BLaER1 treated with 17β-estradiol and CSF1 and Interleukin-3, amounts not matched to agents 10 nM and 100 nM (cell line): ENCODE data around the gene SRL.

Experiments
- H3K27ac ChIP-seq, 11 experiments: shearing (Covaris generic); formaldehyde crosslinking; 2 replicates each; pipeline ENCODE4 v1.8.1; 2022
- H3K27me3 ChIP-seq, 11 experiments: shearing (Covaris generic); formaldehyde crosslinking; 2 replicates each; pipeline ENCODE4 v1.8.1; 2022
- H3K36me3 ChIP-seq, 11 experiments: shearing (Covaris generic); formaldehyde crosslinking; 2 replicates each; pipeline ENCODE4 v1.8.1; 2022
- H3K4me1 ChIP-seq, 10 experiments: shearing (Covaris generic); formaldehyde crosslinking; 2 replicates each; pipeline ENCODE4 v1.8.1; 2022
- H3K4me2 ChIP-seq, 11 experiments: shearing (Covaris generic); formaldehyde crosslinking; 2 replicates each; pipeline ENCODE4 v1.8.1; 2022
- H3K4me3 ChIP-seq, 10 experiments: shearing (Covaris generic); formaldehyde crosslinking; 2 replicates each; pipeline ENCODE4 v1.8.1; 2022
- H3K9ac ChIP-seq, 11 experiments: shearing (Covaris generic); formaldehyde crosslinking; 2 replicates each; pipeline ENCODE4 v1.8.1; 2022
- H3K9me3 ChIP-seq, 11 experiments: shearing (Covaris generic); formaldehyde crosslinking; replicated peaks in 1 of 11; 2 replicates each; pipeline ENCODE4 v1.8.1; 2022
- H4K20me1 ChIP-seq, 11 experiments: shearing (Covaris generic); formaldehyde crosslinking; 2 replicates each; pipeline ENCODE4 v1.8.1; 2022
- Cebpa-rat ChIP-seq, 11 experiments: shearing (Covaris generic); IDR thresholded peaks; 2 replicates each; pipeline ENCODE4 v1.8.1; 2022

The SRL gene

DNA sequence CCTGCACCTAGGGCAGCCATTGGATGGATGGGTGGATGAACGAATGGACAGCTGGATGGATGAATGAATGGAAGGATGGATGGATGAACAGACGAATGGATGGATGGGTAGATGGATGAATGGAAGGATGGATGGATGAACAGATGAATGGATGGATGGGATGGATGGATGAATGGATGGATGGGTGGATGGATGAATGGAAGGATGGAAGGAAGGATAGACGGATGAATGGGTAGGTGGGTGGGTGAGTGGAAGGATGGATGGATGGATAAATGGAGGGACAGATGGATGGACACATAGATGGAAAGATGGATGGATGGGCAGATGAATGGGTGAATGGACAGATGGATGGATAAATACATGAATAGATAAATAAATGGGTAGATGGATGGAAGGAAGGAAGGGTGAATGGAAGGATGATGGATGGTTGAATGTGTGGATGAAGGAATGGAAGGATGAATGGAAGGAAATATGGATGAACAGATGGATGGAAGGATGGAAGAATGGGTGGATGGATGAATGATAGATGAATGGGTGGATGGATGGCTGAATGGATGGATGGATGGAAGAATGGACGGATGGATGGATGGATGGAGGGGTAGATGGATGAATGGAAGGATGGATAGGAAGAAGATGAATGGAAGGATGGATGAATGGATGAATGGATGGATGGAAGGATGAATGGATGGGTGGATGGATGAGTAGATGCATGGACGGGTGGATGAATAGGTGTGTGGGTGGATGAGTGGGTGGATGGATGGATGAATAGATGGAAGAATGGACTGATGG is 15.4 kb downstream of the SRL start:
- H3K36me3 ChIP-seq, result no peaks in the 10 kb centered on the region
- H3K27me3 ChIP-seq, result no peaks in the 10 kb centered on the region
- TF ChIP-seq Cebpa-rat (IDR thresholded peaks at IDR 0.05), result no peak
- peaks cover 0 to 23% (median 5%) of the 10 kb centered on the region in 11 experiments; a peak in 9 of 22 replicates for H3K9me3 ChIP-seq
- no peak overlapping the region for H3K27ac ChIP-seq
- H3K4me3 ChIP-seq, result no peak overlapping the region
- no peak overlapping the region for H3K4me2 ChIP-seq
- no peaks in the 10 kb centered on the region for H4K20me1 ChIP-seq
- peaks cover 0 to 5% (median 2%) of the 10 kb centered on the region in 10 experiments; a peak in 7 of 20 replicates for H3K4me1 ChIP-seq
- H3K9ac ChIP-seq, result no peak overlapping the region

DNA sequence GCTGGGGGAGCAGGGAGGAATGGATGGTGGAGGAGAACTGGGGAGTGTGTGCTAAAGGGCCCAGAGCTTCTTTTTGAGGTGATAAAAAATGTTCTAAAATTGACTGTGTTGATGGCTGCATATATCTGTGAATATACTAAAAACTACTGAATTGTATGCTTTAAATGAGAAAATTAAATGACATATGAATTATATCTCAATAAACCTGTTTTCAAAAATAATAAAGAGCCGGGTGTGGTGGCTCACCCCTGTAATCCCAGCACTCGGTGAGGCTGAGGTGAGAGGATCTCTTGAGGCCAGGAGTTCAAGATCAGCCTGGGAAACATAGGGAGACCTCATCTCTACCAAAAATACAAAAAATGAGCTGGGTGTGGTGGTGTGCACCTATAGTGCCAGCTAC is 16.8 kb downstream of the SRL start:
- Histone ChIP-seq H3K4me3 (no peak overlapping the region), H3K27me3 (no peaks in the 10 kb centered on the region), H3K36me3 (no peaks in the 10 kb centered on the region), H3K27ac (no peak overlapping the region), H3K9ac (no peak overlapping the region), H3K4me1 (no peaks in the 10 kb centered on the region), H3K9me3 (peaks cover 0 to 23% (median 5%) of the 10 kb centered on the region in 11 experiments; a peak in 9 of 22 replicates), H3K4me2 (no peak overlapping the region), H4K20me1 (no peaks in the 10 kb centered on the region)
- no peak for TF ChIP-seq Cebpa-rat (IDR thresholded peaks at IDR 0.05)

DNA sequence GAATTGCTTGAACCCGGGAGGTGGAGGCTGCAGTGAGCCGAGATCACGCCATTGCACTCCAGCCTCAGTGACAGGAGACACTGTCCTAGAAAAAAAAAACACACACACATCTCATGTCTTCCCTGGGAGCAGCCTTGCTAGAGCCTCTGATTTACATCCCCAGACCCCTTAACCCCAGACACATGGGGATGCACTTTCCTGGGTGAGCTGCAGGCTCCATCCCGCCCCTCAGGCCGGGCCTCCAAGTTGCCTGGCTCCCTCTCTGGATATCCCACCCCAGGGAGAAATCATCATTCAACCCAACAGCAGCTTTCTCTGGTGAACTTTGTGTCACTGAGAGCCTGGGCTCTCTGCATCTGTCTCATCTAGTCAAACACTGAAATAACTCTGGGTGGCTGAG is 21.5 kb downstream of the SRL start:
- no peaks in the 10 kb centered on the region for H3K4me1 ChIP-seq
- no peak overlapping the region for H3K9ac ChIP-seq
- no peaks in the 10 kb centered on the region for H3K27me3 ChIP-seq
- no peak overlapping the region for H3K4me2 ChIP-seq
- H3K4me3 ChIP-seq, result no peak overlapping the region
- H4K20me1 ChIP-seq, result no peaks in the 10 kb centered on the region; a peak in 1 of 22 replicates
- H3K9me3 ChIP-seq, result no peaks in the 10 kb centered on the region
- H3K27ac ChIP-seq, result no peak overlapping the region
- no peak for TF ChIP-seq Cebpa-rat (IDR thresholded peaks at IDR 0.05)
- H3K36me3 ChIP-seq, result no peaks in the 10 kb centered on the region

DNA sequence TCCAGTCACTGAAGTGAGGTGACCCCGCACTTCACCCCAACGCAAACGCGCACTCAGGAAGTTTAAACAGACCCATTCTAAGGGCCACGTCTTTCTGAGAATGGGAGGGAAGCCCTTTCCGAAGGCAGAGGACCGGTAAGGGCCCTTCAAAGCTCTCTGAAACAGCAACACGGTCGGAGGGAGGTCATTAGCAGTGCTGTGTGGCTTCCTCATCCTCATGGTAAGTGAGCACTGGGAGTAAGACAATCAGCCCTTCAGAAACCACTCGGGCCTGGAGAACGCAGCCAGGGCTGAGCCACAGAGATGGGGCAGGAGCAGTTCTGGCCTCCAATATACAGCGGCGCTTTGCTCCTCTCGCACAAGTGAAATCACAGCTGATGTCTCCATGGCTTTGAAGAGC is 23.7 kb downstream of the SRL start:
- no peak for TF ChIP-seq Cebpa-rat (IDR thresholded peaks at IDR 0.05)
- peaks cover 0 to 11% (median 0%) of the 10 kb centered on the region in 10 experiments; a peak in 2 of 20 replicates for H3K4me1 ChIP-seq
- H3K27me3 ChIP-seq, result no peaks in the 10 kb centered on the region
- H3K9me3 ChIP-seq, result no peaks in the 10 kb centered on the region
- H3K4me3 ChIP-seq, result no peak overlapping the region
- no peak overlapping the region for H3K9ac ChIP-seq
- no peak overlapping the region for H3K27ac ChIP-seq
- no peaks in the 10 kb centered on the region for H3K36me3 ChIP-seq
- no peak overlapping the region for H3K4me2 ChIP-seq
- H4K20me1 ChIP-seq, result no peaks in the 10 kb centered on the region; a peak in 1 of 22 replicates

DNA sequence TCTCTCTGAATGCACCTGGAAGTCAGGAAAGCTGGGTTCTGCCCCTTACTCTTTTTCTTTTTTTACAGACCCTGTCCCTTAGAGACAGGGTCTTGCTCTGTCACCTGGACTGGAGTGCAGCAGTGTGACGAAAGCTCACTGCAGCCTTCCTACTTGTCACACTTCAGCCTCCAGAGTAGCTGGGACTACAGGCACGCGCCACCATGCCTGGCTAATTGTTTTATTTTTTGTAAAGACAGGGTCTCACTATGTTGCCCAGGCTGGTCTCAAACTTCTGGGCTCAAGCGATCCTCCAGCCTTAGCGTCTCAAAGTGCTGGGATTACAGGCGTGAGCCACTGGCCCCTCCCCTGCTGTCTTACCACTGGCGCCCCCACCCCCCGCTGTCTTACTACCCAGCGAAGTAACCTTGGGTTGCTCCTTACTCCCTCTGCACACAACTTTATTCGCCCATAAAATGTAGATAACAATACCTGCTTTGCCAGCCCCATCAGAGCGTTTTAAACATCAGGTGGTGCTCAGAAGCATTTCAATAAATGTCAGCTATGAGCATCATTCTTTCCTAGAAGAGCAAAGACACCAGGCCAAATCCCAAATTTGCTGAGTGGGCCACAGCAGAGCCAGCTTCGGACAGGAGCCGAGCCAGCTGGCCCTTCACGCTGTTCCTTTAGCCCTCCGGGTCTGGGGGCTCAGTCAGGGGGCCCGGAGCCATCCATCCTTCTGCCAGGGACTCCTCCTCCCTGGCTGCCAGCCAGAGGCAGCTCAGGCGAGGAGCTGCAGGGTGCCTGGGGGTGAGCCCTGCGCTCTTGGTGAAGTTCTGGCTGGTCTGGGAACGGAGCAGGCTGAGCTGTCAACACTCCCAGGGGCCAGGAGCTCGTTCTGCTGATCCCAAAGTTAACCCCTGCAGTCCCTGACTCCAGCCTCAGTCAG is 24.4 kb downstream of the SRL start:
- Histone ChIP-seq H3K27ac (no peak overlapping the region), H3K27me3 (no peaks in the 10 kb centered on the region), H3K9ac (no peak overlapping the region), H3K36me3 (no peaks in the 10 kb centered on the region), H3K4me2 (no peak overlapping the region), H4K20me1 (no peaks in the 10 kb centered on the region; a peak in 1 of 22 replicates), H3K4me3 (no peak overlapping the region), H3K4me1 (peaks cover 0 to 16% (median 0%) of the 10 kb centered on the region in 10 experiments; a peak in 3 of 20 replicates), H3K9me3 (no peaks in the 10 kb centered on the region)
- TF ChIP-seq Cebpa-rat (IDR thresholded peaks at IDR 0.05), result no peak

DNA sequence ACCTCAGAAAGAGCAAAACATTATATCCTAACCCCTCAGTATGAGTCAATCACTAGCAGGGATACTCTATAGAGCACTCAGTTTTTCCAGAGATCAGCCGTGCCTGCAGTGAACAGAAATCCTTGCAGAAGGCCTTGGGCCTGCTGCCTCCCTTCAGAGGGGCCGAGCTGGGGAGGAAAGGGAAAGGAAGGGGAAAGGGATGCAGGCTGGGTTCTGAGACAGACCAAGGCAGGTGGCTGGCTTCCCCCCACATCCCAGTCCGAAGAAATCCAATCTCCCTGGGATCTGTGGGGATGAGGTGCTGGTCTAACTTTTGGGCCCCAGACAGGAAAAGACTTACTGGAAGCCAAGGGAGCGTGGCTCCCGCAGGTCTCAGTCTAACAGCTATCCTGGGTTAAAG is 25.3 kb downstream of the SRL start:
- no peak overlapping the region for H3K4me3 ChIP-seq
- H3K4me2 ChIP-seq, result no peak overlapping the region
- no peaks in the 10 kb centered on the region; a peak in 1 of 22 replicates for H4K20me1 ChIP-seq
- no peak overlapping the region for H3K27ac ChIP-seq
- peaks cover 0 to 16% (median 2%) of the 10 kb centered on the region in 10 experiments; a peak in 6 of 20 replicates for H3K4me1 ChIP-seq
- no peaks in the 10 kb centered on the region for H3K36me3 ChIP-seq
- no peaks in the 10 kb centered on the region for H3K9me3 ChIP-seq
- H3K27me3 ChIP-seq, result no peaks in the 10 kb centered on the region
- H3K9ac ChIP-seq, result no peak overlapping the region
- TF ChIP-seq Cebpa-rat (IDR thresholded peaks at IDR 0.05), result no peak

DNA sequence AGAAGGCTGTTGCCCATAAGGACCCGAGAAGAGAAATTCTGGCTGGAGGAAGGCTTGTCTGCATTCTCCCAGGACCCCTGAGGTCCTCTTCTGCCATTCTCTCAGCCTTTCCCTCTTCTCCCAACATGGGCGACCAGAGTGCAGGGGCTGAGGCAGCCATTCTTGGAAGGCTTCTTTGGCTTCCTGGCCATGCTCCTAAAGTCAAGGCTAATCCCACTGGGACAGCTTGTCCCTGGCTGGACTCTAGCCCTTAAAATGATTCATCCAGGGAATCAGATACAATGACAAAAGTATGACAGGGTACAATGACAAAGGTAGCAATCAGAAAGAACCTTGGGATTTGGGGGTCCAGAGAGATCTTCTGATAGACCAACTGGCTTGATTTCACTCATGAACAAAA is 26.8 kb downstream of the SRL start:
- Histone ChIP-seq H3K4me2 (no peak overlapping the region), H3K27ac (no peak overlapping the region), H3K36me3 (no peaks in the 10 kb centered on the region)

DNA sequence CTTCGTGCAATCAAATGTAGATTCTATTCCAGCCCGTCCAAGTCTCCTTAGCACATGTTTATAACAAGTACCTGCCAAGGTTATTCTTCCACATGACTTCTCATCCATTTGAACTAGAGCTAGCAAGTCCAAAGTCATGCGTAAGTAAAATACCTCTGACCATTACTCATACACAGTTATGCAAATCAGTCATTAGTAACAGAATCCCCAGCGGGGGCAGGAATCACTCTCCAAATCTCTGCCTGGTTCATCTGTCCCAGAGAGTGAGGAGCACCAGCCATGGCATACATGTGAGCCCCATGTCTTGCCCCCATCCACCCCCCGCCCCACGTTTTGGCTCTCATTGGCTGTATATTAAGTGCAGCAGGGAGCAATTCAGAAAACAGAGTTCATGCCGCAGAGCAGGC is 27.7 kb downstream of the SRL start:
- Histone ChIP-seq H3K9me3 (no peaks in the 10 kb centered on the region), H3K4me1 (peaks cover 0 to 16% (median 2%) of the 10 kb centered on the region in 10 experiments; a peak in 6 of 20 replicates), H3K27me3 (no peaks in the 10 kb centered on the region), H3K4me2 (no peak overlapping the region; a peak in 1 of 22 replicates), H3K36me3 (no peaks in the 10 kb centered on the region), H3K9ac (no peak overlapping the region), H3K27ac (no peak overlapping the region), H3K4me3 (no peak overlapping the region), H4K20me1 (no peaks in the 10 kb centered on the region; a peak in 1 of 22 replicates)
- TF ChIP-seq Cebpa-rat (IDR thresholded peaks at IDR 0.05), result no peak

More for the DNA sequence above, 26.8 kb downstream of the SRL start:
- Histone ChIP-seq H3K27me3 (no peaks in the 10 kb centered on the region), H3K4me1 (peaks cover 0 to 16% (median 2%) of the 10 kb centered on the region in 10 experiments; a peak in 6 of 20 replicates), H3K9ac (no peak overlapping the region), H3K9me3 (no peaks in the 10 kb centered on the region), H4K20me1 (no peaks in the 10 kb centered on the region; a peak in 1 of 22 replicates), H3K4me3 (no peak overlapping the region)
- TF ChIP-seq Cebpa-rat (IDR thresholded peaks at IDR 0.05), result no peak

DNA sequence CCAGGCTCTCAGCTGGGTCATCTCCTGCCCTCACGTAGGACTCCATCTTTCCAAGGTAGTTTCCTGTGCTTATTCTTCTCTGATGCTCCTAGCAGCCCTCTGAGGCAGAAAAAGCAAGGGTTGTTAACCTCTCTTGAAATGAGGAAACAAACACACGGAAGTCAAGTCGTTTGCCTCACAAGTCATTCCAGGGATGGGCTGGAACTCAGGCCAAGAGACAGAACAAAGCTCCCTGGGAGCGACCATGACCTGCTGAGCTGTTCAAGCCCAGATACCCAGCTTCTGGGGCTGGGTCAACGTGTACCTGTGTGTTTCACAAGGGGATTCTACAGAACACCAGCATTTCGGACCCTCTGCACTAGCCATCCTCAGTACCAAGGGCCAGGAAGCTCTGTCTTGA is 28.1 kb downstream of the SRL start:
- peak overlapping the region in 1 of 11 experiments; percentile 30; a peak in 1 of 22 replicates for H3K4me2 ChIP-seq
- H3K4me3 ChIP-seq, result no peak overlapping the region
- no peak overlapping the region for H3K9ac ChIP-seq
- no peak overlapping the region for H3K27ac ChIP-seq
- H3K9me3 ChIP-seq, result no peaks in the 10 kb centered on the region
- H3K4me1 ChIP-seq, result peaks cover 0 to 16% (median 2%) of the 10 kb centered on the region in 10 experiments; a peak in 6 of 20 replicates
- H3K36me3 ChIP-seq, result no peaks in the 10 kb centered on the region
- TF ChIP-seq Cebpa-rat (IDR thresholded peaks at IDR 0.05), result no peak
- H3K27me3 ChIP-seq, result no peaks in the 10 kb centered on the region
- H4K20me1 ChIP-seq, result no peaks in the 10 kb centered on the region; a peak in 1 of 22 replicates
